Pancreas (tissue), 10 donors: Measurements from ENCODE around the gene SHC2. TPM values are rescaled to one million over a fixed set of nuclear protein-coding genes. Genes with fewer than 3 reads are reported as not detected.
"Not testable (repeated sequence)": the region's sequence is repeated elsewhere in the genome, so short reads cannot be mapped to it uniquely, and the experiment has no call there.

Source experiments
- ATAC-seq, 4 donors: fragments of 200-7000 bp; cut with Tn5 transposase; one replicate each; pipeline versions ENCODE4 v1.8.0 to v1.9.1; 2020; ENCODE audit warnings: mild to moderate bottlenecking in 4 of 4, moderate library complexity in 4 of 4
- DNase-seq, 6 donors: peaks; one replicate each; pipeline ENCODE4 v3.0.0-alpha.2; 2020
- FAIRE-seq: peaks from 2 replicates; lab custom pipeline; 2012; peaks lifted over from hg19 to GRCh38; lab: Jason Lieb, UNC
- H3K27ac ChIP-seq, 4 donors: fragments of 200-600 bp; sonication (generic); 1 replicate in 3 of 4; 2 replicates in 1 of 4; pipeline versions ENCODE4 v1.5.0 to v1.8.0; 2020
- H3K27me3 ChIP-seq, 4 donors: fragments of 200-600 bp; one replicate each; pipeline ENCODE4 v1.8.0; 2021
- H3K36me3 ChIP-seq, 3 donors: fragments of 200-600 bp; sonication (generic) in 1 of 3; one replicate each; pipeline versions ENCODE4 v1.5.0 to v1.8.0; 2020 to 2021
- H3K4me1 ChIP-seq, 3 donors: fragments of 200-600 bp; one replicate each; pipeline ENCODE4 v1.8.0; 2021
- H3K4me3 ChIP-seq, 4 donors: fragments of 200-600 bp; sonication (generic) in 2 of 4; one replicate each; pipeline versions ENCODE4 v1.5.0 to v1.8.0; 2020 to 2021
- H3K9me3 ChIP-seq, 4 donors: fragments of 200-600 bp; one replicate each; pipeline ENCODE4 v1.8.0; 2021
- CTCF ChIP-seq, 4 donors: fragments of 200-600 bp; sonication (generic) in 3 of 4; IDR thresholded peaks; one replicate each; pipeline versions ENCODE4 v1.5.0 to v1.8.0; 2021; ENCODE audit warnings: antibody characterized with exemption in 4 of 4
- WGBS, 2 donors: extraction: QIAGEN DNeasy Blood & Tissue Kit; methylation state at CpG; one replicate each; pipeline ENCODE4 v1.1.7; 2013; 5-methylcytosine and 5-hydroxymethylcytosine counted together
- intact Hi-C, 3 donors: fragments of 100-400 bp; cut with DNase I; formaldehyde crosslinking; loops; one replicate each; pipeline versions ENCODE4 v1.11.1 to v1.14.2; 2022
- polyA plus RNA-seq, 2 donors: library from polyadenylated mRNA; stranded (reverse); fragments of 200-250 nt; gene quantifications; one replicate each; pipeline ENCODE4 v1.2.3, GENCODE V29; 2013
- total RNA-seq, 6 donors: library from RNA; stranded (reverse); fragmentation: NEBNext Ultra II Directional in 4 of 6; extraction: Animal tissue kit (Norgen Biotek cat#: 25700) in 4 of 6; gene quantifications; one replicate each; pipeline versions ENCODE4 v1.2.1 to v1.2.4, GENCODE V29; 2021 to 2023
- donor health status: healthy with polysubstance abuse.
- donor health status: DM: no; HTN: no; CAD: no; lungs with moderate emphysema.
- donor health status: DM: no; HTN: no; CAD: no.
- donor health status: control.
- donor health status: control.
- donor health status: Bipolar disorder and iron deficiency.
- donor health status: DM: yes; HTN: yes; CAD: no.
- donor health status: DM: no; HTN: no; CAD: no.
- donor health status: DM: no; HTN: no; CAD: no.
- donor health status: DM: yes; HTN: yes; CAD: no.

Gene SHC2
- total and polyA plus RNA-seq, 8 donors: 76.2 to 382 (median 111) TPM

GRCh38 chr19:455031-455705, 5.7 kb downstream of the SHC2 start:
- intact Hi-C loops: no loop called here
- Histone ChIP-seq H3K9me3 (no peaks in the 10 kb centered on the region), H3K27ac (no peak overlapping the region), H3K4me1 (no peaks in the 10 kb centered on the region), H3K27me3 (no peaks in the 10 kb centered on the region), H3K36me3 (no peaks in the 10 kb centered on the region), H3K4me3 (no peak overlapping the region)
- TF ChIP-seq CTCF (IDR thresholded peaks at IDR 0.05): no peak
- ATAC-seq (no peak), FAIRE-seq (no peak), DNase-seq (peak in 1 of 6 donors; percentile 12)
- WGBS, 2 donors: 95 to 96% methylated on average over 39 of the region's 39 CpGs

DNA sequence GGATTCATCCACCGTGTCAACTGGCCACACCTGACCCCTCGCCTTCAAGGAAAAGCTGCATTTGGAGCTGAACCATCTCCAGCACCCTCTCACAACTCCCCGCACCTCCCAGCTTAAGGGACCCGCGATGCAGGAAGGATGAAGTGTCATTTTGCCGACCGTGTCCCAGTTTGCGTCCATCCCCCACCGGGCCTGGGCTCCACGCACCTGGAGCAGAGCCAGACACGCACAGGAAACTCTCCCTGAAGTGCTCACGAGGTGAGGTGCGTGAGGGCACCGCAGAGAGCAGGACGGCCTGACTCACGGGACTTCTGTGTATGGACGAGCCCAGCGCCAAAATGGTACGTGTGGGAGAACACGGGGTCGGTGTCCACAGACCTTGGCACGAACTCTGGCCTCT, 7.2 kb downstream of the SHC2 start:
- Histone ChIP-seq H3K9me3 (no peaks in the 10 kb centered on the region), H3K27ac (no peak overlapping the region), H3K36me3 (no peaks in the 10 kb centered on the region), H3K4me3 (no peak overlapping the region), H3K27me3 (no peaks in the 10 kb centered on the region), H3K4me1 (no peaks in the 10 kb centered on the region)
- FAIRE-seq: no peak
- TF ChIP-seq CTCF (IDR thresholded peaks at IDR 0.05): no peak
- intact Hi-C loops: no loop called here
- ATAC-seq: no peak
- WGBS, 2 donors: 93 to 97% methylated on average over 22 of the region's 22 CpGs
- peak in 1 of 6 donors; percentile 41 for DNase-seq

- DNase-seq: no peak
- intact Hi-C loops: no loop called here
- Histone ChIP-seq H3K9me3 (no peaks in the 10 kb centered on the region), H3K4me1 (no peaks in the 10 kb centered on the region), H3K27me3 (no peaks in the 10 kb centered on the region), H3K4me3 (no peak overlapping the region), H3K27ac (no peak overlapping the region), H3K36me3 (no peaks in the 10 kb centered on the region)
- 93 to 94% methylated on average over 16 of the region's 16 CpGs for WGBS, 2 donors
- TF ChIP-seq CTCF (IDR thresholded peaks at IDR 0.05): no peak
- FAIRE-seq: no peak
- ATAC-seq: no peak
Observed at GRCh38 chr19:452829-453228, 8.0 kb downstream of the SHC2 start.

DNA sequence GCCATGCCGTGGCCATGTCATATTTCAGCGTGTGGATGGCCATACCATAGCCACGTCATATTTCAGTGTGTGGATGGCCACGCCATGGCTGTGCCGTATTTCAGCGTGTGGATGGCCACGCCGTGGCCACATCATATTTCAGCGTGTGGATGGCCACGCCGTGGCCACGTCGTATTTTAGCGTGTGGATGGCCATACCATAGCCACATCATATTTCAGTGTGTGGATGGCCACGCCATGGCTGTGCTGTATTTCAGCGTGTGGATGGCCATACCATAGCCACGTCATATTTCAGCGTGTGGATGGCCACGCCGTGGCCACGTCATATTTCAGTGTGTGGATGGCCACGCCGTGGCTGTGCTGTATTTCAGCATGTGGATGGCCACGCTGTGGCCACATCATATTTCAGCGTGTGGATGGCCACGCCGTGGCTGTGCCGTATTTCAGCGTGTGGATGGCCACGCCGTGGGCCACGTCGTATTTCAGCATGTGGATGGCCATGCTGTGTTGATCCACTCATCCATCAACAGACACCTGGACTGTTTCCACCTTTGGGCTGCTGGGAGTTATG, 9.8 kb downstream of the SHC2 start:
- H3K4me3 ChIP-seq, FAIRE-seq, ATAC-seq, H3K4me1 ChIP-seq, H3K27ac ChIP-seq, H3K9me3 ChIP-seq, intact Hi-C loops, H3K36me3 ChIP-seq, H3K27me3 ChIP-seq, DNase-seq: not testable (repeated sequence)
- 95 to 98% methylated on average over 33 of the region's 33 CpGs for WGBS, 2 donors

DNA sequence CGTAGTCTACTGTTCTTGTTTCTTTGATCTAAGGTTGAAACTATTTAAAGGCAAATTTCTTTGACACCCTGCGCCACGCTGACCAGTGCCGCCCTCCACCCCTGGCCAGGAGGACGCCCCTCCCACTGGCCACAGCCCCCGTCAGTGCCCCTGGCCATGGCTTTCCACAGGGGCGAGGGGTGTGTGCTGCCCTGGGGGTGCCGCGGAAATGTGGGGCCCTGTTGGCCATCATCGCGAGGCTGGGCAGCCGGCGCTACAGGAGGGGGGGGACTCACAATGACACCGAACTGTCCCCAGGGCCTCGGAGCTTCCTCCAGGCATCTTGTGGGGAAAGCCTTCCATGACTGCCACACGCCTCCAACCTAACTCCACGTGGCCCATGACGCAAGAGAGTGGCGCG, 10.9 kb downstream of the SHC2 start:
- no peaks in the 10 kb centered on the region for H3K27me3 ChIP-seq
- intact Hi-C loops: no loop called here
- ATAC-seq: no peak
- no peak overlapping the region for H3K27ac ChIP-seq
- no peaks in the 10 kb centered on the region for H3K4me1 ChIP-seq
- no peak for FAIRE-seq
- H3K36me3 ChIP-seq: no peaks in the 10 kb centered on the region
- H3K4me3 ChIP-seq: no peak overlapping the region
- no peak for TF ChIP-seq CTCF (IDR thresholded peaks at IDR 0.05)
- peak in 1 of 6 donors; percentile 52 for DNase-seq
- WGBS, 2 donors: 93 to 96% methylated on average over 20 of the region's 20 CpGs
- H3K9me3 ChIP-seq: no peaks in the 10 kb centered on the region
